Measurements from ENCODE around the gene HOOK2.
"Not testable (repeated sequence)": the region's sequence is repeated elsewhere in the genome, so short reads cannot be mapped to it uniquely, and the experiment has no call there.

- TF ChIP-seq CTCF (IDR thresholded peaks at IDR 0.05; ENCODE audit: low read depth, low read length, poor library complexity, severe bottlenecking); EZH2phosphoT487 (IDR thresholded peaks at IDR 0.05; ENCODE audit: borderline replicate concordance, low read length): not testable (repeated sequence)
Observed at GRCh38 chr19:12797607-12798006, 22.3 kb upstream of the HOOK2 start.
